Measurements from ENCODE around the gene ERMARD.
"Not testable (repeated sequence)": the region's sequence is repeated elsewhere in the genome, so short reads cannot be mapped to it uniquely, and the experiment has no call there.

The ERMARD gene

DNA sequence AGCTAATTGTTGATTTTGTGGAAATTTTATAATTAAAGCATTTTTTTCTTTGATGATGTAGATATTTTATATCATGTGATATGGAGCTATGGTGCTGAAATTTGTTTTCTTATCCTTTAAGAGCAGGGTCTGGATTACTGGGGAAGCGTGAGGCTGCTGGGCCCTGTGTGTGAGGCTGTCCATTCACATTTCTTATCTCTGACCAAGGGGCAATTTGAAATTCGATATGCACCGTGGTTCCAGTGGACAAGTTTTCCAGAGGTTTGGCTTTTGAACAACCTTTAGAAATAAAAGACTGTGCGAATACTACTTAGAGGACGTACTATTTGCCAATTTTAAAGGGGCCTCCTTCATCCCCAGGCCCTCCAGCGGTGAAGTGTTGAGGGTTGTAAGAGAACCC lies 3.7 kb downstream of the ERMARD start:
- no peak overlapping the region for H3K4me3 ChIP-seq (replicated peaks in 1 of 2; ENCODE audit: low read depth in 2 of 2, low read length in 2 of 2)
- DNase-seq (ENCODE audit: low read depth in 2 of 2): no peak
- TF ChIP-seq, protein P1, sequence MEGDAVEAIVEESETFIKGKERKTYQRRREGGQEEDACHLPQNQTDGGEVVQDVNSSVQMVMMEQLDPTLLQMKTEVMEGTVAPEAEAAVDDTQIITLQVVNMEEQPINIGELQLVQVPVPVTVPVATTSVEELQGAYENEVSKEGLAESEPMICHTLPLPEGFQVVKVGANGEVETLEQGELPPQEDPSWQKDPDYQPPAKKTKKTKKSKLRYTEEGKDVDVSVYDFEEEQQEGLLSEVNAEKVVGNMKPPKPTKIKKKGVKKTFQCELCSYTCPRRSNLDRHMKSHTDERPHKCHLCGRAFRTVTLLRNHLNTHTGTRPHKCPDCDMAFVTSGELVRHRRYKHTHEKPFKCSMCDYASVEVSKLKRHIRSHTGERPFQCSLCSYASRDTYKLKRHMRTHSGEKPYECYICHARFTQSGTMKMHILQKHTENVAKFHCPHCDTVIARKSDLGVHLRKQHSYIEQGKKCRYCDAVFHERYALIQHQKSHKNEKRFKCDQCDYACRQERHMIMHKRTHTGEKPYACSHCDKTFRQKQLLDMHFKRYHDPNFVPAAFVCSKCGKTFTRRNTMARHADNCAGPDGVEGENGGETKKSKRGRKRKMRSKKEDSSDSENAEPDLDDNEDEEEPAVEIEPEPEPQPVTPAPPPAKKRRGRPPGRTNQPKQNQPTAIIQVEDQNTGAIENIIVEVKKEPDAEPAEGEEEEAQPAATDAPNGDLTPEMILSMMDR (IDR thresholded peaks at IDR 0.05; ENCODE audit: low read depth, low read length): no peak

DNA sequence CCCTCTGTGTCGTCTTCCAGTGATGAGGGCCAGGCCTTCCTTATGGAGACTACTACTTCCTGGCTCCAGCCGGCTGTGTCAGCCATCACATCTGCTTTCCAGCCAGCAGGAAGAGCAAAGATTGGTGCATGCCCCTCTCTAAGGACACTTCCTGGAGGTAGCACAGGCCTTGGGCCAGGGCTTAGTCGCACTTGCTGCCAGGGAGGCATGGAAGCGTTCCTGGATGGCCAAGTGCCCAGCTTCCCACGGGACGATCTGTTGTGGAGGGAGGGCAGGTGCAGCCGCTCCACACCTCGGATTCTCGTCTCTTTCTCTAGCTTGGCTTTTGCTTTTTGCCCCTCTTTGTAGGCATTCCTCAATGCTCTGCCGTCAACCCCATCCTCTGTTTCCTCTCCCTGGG lies 11.9 kb downstream of the ERMARD start:
- no peak overlapping the region for H3K4me3 ChIP-seq (replicated peaks in 1 of 2; ENCODE audit: low read depth in 2 of 2, low read length in 2 of 2)
- DNase-seq (ENCODE audit: low read depth in 2 of 2): no peak
- TF ChIP-seq, protein P1 (IDR thresholded peaks at IDR 0.05; ENCODE audit: low read depth, low read length): no peak

DNA sequence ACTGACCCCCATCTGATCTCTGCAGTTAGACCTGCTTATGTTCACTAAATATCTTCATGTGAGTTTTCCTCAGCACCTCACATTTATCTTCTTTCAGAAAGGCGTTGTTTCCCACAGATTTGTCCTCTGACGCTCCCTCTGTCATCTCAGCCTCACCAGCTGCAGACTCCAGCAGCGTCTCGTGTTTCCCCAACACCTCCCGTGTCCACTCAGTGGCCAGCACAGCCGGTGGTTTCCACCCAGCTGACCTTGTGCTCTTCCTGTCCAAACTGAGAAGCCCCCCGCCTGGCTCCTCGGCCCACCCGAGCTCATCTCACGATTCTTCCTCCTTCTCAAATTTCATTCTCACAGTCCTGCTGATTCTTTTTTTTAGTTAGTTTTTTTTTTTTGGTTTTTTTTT lies 12.5 kb downstream of the ERMARD start:
- DNase-seq (ENCODE audit: low read depth in 2 of 2): no peak
- TF ChIP-seq, protein P1 (IDR thresholded peaks at IDR 0.05; ENCODE audit: low read depth, low read length): no peak

DNA sequence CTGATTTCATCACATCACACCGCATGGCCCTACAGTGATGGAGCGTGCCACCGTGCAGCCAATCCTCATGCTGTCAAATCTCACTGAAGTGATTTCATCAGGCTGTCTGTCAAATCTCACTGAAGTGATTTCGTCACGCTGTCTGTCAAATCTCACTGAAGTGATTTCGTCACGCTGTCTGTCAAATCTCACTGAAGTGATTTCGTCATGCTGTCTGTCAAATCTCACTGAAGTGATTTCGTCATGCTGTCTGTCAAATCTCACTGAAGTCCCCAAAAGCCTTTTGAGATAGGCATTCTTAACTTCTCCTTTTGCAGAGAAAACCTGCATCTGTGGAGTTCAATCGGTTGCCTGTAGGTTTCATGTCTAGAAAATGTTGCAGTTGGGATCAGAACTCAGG lies 14.4 kb downstream of the ERMARD start:
- not testable (repeated sequence) for DNase-seq (ENCODE audit: low read depth in 2 of 2); H3K4me3 ChIP-seq (replicated peaks in 1 of 2; ENCODE audit: low read depth in 2 of 2, low read length in 2 of 2)

More for the DNA sequence above, 12.5 kb downstream of the ERMARD start:
- H3K4me3 ChIP-seq (replicated peaks in 1 of 2; ENCODE audit: low read depth in 2 of 2, low read length in 2 of 2): no peak overlapping the region

DNA sequence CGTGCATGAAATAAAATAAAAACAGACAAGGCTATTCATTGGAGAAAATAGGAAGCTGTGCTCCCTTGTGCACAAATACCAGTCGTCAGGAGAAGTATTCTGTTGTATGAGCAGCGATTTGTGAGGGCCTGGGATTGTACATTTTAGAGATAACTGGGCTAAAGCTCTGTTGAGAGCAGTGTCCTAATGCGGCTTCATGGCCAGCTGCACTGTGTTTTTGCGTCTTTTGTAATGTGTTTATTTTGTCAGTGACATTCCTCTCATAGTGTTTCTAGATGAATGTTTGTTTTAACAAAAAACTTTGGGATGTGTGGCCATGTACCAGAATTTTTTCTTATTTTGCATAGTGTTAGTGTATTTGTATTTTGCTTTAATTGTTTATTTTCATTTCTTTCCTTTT lies 14.8 kb downstream of the ERMARD start:
- no peak overlapping the region for H3K4me3 ChIP-seq (replicated peaks in 1 of 2; ENCODE audit: low read depth in 2 of 2, low read length in 2 of 2)
- no peak for DNase-seq (ENCODE audit: low read depth in 2 of 2)
- TF ChIP-seq, protein P1 (IDR thresholded peaks at IDR 0.05; ENCODE audit: low read depth, low read length): no peak

DNA sequence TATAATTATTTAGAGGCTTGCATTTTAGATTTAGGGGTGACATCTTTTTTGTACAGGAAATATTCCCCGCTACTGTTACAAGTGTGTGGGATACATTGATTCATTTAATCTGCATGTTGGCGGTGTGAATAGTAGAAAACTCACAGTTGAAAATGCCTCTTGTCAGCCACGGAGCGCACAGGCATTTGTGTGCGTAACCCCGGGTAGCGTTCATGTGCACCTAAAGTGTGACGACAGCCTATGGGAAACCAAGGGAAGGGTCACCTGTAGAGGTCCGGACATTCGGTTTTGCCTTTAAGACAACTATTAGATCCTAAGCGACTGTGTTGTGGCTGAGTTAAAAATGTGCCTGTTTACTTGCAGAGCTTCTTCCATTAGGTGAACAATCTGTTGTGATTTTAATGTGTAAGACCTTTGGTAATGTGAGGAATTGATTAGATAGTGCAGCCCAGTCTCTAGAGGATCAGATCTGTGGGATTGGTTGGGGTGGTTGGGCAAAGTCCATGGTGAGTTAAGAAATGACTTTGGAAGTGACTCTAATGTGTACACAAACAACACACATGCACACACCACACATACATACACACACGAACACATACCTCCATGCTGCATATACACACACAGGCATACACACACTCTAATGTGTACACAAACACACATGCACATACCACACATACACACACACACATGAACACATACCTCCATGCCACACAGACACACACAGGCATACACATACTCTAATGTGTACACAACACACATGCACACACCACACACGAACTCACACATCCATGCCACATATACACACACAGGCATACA lies 15.7 kb downstream of the ERMARD start:
- DNase-seq (ENCODE audit: low read depth in 2 of 2): no peak
- TF ChIP-seq, protein P1 (IDR thresholded peaks at IDR 0.05; ENCODE audit: low read depth, low read length): no peak
- no peak overlapping the region for H3K4me3 ChIP-seq (replicated peaks in 1 of 2; ENCODE audit: low read depth in 2 of 2, low read length in 2 of 2)

DNA sequence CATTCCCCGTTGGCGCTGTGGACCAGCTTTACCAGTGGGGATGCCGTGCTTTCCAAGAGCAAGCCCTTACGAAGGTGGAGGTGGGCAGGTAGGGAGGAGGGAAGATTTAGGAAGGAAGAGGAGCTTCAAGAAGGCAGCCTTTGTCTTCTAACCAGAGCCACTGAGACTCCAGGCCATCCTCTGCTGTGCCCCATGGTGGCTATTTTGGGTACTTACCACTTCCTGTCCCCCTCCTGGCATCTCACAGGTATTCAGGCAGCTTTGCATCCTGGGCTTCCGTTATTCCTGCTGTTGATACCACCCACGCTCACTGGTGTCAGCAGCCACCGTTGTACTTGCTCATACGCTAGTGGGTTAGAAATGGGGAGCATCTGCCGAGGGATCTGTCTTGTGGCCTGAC lies 22.9 kb downstream of the ERMARD start:
- TF ChIP-seq, protein P1 (IDR thresholded peaks at IDR 0.05; ENCODE audit: low read depth, low read length): no peak
- no peak overlapping the region for H3K4me3 ChIP-seq (replicated peaks in 1 of 2; ENCODE audit: low read depth in 2 of 2, low read length in 2 of 2)
- no peak for DNase-seq (ENCODE audit: low read depth in 2 of 2)
